Glutamatergic neuron (in vitro differentiated cells): ENCODE data around the gene PBX3. TPM values are rescaled to one million over a fixed set of nuclear protein-coding genes. Genes with fewer than 3 reads are reported as not detected.

Experiments used
- DNase-seq: peaks from one replicate; pipeline ENCODE4 v3.0.0; 2022
- H3K27ac Mint-ChIP-seq: one replicate; pipeline ENCODE4 v1.8.0; 2020; ENCODE audit warnings: mild to moderate bottlenecking, mixed read lengths, inconsistent platforms; ENCODE audit not compliant: unreplicated experiment
- H3K27me3 Mint-ChIP-seq: one replicate; pipeline ENCODE4 v1.8.0; 2020; ENCODE audit warnings: mild to moderate bottlenecking, moderate library complexity, mixed read lengths, inconsistent platforms; ENCODE audit not compliant: unreplicated experiment
- H3K36me3 Mint-ChIP-seq: one replicate; pipeline ENCODE4 v1.8.0; 2020; ENCODE audit warnings: mild to moderate bottlenecking, mixed read lengths, inconsistent platforms; ENCODE audit not compliant: unreplicated experiment
- H3K4me1 Mint-ChIP-seq: one replicate; pipeline ENCODE4 v1.8.0; 2020; ENCODE audit warnings: mild to moderate bottlenecking, low read depth, mixed read lengths, inconsistent platforms; ENCODE audit not compliant: unreplicated experiment
- H3K4me3 Mint-ChIP-seq: one replicate; pipeline ENCODE4 v1.8.0; 2020; ENCODE audit warnings: mild to moderate bottlenecking, mixed read lengths, inconsistent platforms; ENCODE audit not compliant: unreplicated experiment
- H3K9me3 Mint-ChIP-seq: one replicate; pipeline ENCODE4 v1.8.0; 2020; ENCODE audit warnings: mild to moderate bottlenecking, moderate library complexity, mixed read lengths, inconsistent platforms; ENCODE audit not compliant: unreplicated experiment
- CTCF ChIP-seq: fragments of 200-600 bp; sonication (generic); IDR thresholded peaks from one replicate; pipeline ENCODE4 v1.5.0; 2021; ENCODE audit not compliant: partially characterized antibody, unreplicated experiment
- total RNA-seq: library from RNA; stranded (reverse); fragmentation: NEBNext Ultra II Directional; extraction: Animal tissue kit (Norgen Biotek cat#: 25700); gene quantifications from one replicate; pipeline ENCODE4 v1.2.1, GENCODE V29; 2021; ENCODE audit not compliant: unreplicated experiment

PBX3 gene
- total RNA-seq, 1 donor from 2014 or later = 51.2 TPM

- no peak for DNase-seq
- H3K4me3 Mint-ChIP-seq = no peak overlapping the region
- no peaks in the 10 kb centered on the region for H3K36me3 Mint-ChIP-seq
- H3K9me3 Mint-ChIP-seq = no peaks in the 10 kb centered on the region
- H3K4me1 Mint-ChIP-seq = no peaks in the 10 kb centered on the region
- H3K27me3 Mint-ChIP-seq = peaks cover 2% of the 10 kb centered on the region
- no peak overlapping the region for H3K27ac Mint-ChIP-seq
- TF ChIP-seq CTCF = no peak
These were observed 88.5 kb downstream of the PBX3 start for GRCh38 chr9:125835655-125836054.

GRCh38 chr9:125839317-125839716 lies 92.1 kb downstream of the PBX3 start:
- TF ChIP-seq CTCF = no peak
- Mint-ChIP-seq H3K36me3 (no peaks in the 10 kb centered on the region), H3K27me3 (peaks cover 2% of the 10 kb centered on the region), H3K9me3 (no peaks in the 10 kb centered on the region), H3K27ac (no peak overlapping the region), H3K4me3 (no peak overlapping the region), H3K4me1 (peaks cover 20% of the 10 kb centered on the region)
- DNase-seq = no peak

GRCh38 chr9:125841444-125841843 lies 94.3 kb downstream of the PBX3 start:
- peak overlapping the region; percentile 34 for H3K27ac Mint-ChIP-seq
- no peak for DNase-seq
- no peak for TF ChIP-seq CTCF
- H3K9me3 Mint-ChIP-seq = no peaks in the 10 kb centered on the region
- peaks cover 28% of the 10 kb centered on the region for H3K4me1 Mint-ChIP-seq
- peak overlapping the region; percentile 4 for H3K4me3 Mint-ChIP-seq
- peaks cover 2% of the 10 kb centered on the region for H3K27me3 Mint-ChIP-seq
- H3K36me3 Mint-ChIP-seq = no peaks in the 10 kb centered on the region

- Mint-ChIP-seq H3K36me3 (no peaks in the 10 kb centered on the region), H3K27ac (no peak overlapping the region), H3K9me3 (no peaks in the 10 kb centered on the region), H3K4me1 (peaks cover 28% of the 10 kb centered on the region), H3K27me3 (peaks cover 2% of the 10 kb centered on the region), H3K4me3 (no peak overlapping the region)
- no peak for TF ChIP-seq CTCF
- DNase-seq = no peak
These were observed 95.1 kb downstream of the PBX3 start for GRCh38 chr9:125842242-125842641.

GRCh38 chr9:125843646-125844045 lies 96.5 kb downstream of the PBX3 start:
- peak overlapping the region; percentile 1 for H3K4me3 Mint-ChIP-seq
- H3K27ac Mint-ChIP-seq = peak overlapping the region; percentile 2
- peaks cover 2% of the 10 kb centered on the region for H3K27me3 Mint-ChIP-seq
- peaks cover 28% of the 10 kb centered on the region for H3K4me1 Mint-ChIP-seq
- H3K36me3 Mint-ChIP-seq = no peaks in the 10 kb centered on the region
- TF ChIP-seq CTCF = no peak
- DNase-seq = peak; percentile 19
- no peaks in the 10 kb centered on the region for H3K9me3 Mint-ChIP-seq
